Stimulated activated CD8-positive, alpha-beta memory T cell treated with anti-CD3 and anti-CD28 coated beads, Interleukin-4, amount 100 ng/mL, for 4 hours (primary cell): ENCODE measurements around the gene ATG7.

Source experiments
- DNase-seq, 2 donors: peaks; one replicate each; pipeline ENCODE4 v3.0.0-alpha.2; 2020; ENCODE audit warnings: low read depth in 2 of 2, low spot score in 1 of 2

The ATG7 gene

GRCh38 chr3:11534011-11534792, 262.0 kb downstream of the ATG7 start:
- DNase-seq: no peak

- DNase-seq: no peak
Observed at GRCh38 chr3:11534793-11535101, 262.6 kb downstream of the ATG7 start.

- DNase-seq: no peak
Observed at GRCh38 chr3:11535243-11535960, 263.2 kb downstream of the ATG7 start.

GRCh38 chr3:11536132-11536935, 264.1 kb downstream of the ATG7 start:
- no peak for DNase-seq

GRCh38 chr3:11536936-11537612, 264.9 kb downstream of the ATG7 start:
- no peak for DNase-seq

- no peak for DNase-seq
Observed at GRCh38 chr3:11538581-11538980, 266.4 kb downstream of the ATG7 start.

- DNase-seq: no peak
Observed at GRCh38 chr3:11539218-11539617, 267.0 kb downstream of the ATG7 start.

GRCh38 chr3:11539677-11540076, 267.5 kb downstream of the ATG7 start:
- no peak for DNase-seq

- no peak for DNase-seq
Observed at GRCh38 chr3:11541321-11542303, 269.4 kb downstream of the ATG7 start.

GRCh38 chr3:11542551-11542950, 270.4 kb downstream of the ATG7 start:
- no peak for DNase-seq

- DNase-seq: no peak
Observed at GRCh38 chr3:11543141-11543947, 271.1 kb downstream of the ATG7 start.

- DNase-seq: no peak
Observed at GRCh38 chr3:11543948-11544387, 271.8 kb downstream of the ATG7 start.

GRCh38 chr3:11544412-11545181, 272.4 kb downstream of the ATG7 start:
- DNase-seq: no peak

- DNase-seq: no peak
Observed at GRCh38 chr3:11545186-11545851, 273.1 kb downstream of the ATG7 start.

GRCh38 chr3:11546657-11547302, 274.6 kb downstream of the ATG7 start:
- no peak for DNase-seq

GRCh38 chr3:11547498-11547897, 275.3 kb downstream of the ATG7 start:
- no peak for DNase-seq

- no peak for DNase-seq
Observed at GRCh38 chr3:11548721-11549131, 276.5 kb downstream of the ATG7 start.
